K562 (cell line): ENCODE data around the gene NOM1. TPM values are rescaled to one million over a fixed set of nuclear protein-coding genes. Genes with fewer than 3 reads are reported as not detected.

Experiments used
- ARID2 ChIP-seq: fragments of 450-650 bp; IDR thresholded peaks from 2 replicates; pipeline ENCODE4 v1.6.1; 2017; ENCODE audit warnings: antibody characterized with exemption, mild to moderate bottlenecking
- ARID4B ChIP-seq: sonication (generic); formaldehyde crosslinking; IDR thresholded peaks from 2 replicates; pipeline ENCODE4 v1.8.0; 2022; ENCODE audit warnings: mild to moderate bottlenecking, missing genetic modification reagents
- CBFA2T2 ChIP-seq: fragments of 450-650 bp; conservative IDR thresholded peaks from 2 replicates; pipeline ENCODE4 v1.6.1; 2017; ENCODE audit warnings: mild to moderate bottlenecking
- CHD4 ChIP-seq: fragments of 200-600 bp; sonication (generic); IDR thresholded peaks from 3 replicates; pipeline ENCODE4 v1.6.1; 2012; ENCODE audit warnings: low read depth, mild to moderate bottlenecking, mixed read lengths, low read length, inconsistent platforms; ENCODE audit not compliant: insufficient read depth, insufficient replicate concordance, poor library complexity, severe bottlenecking
- CREB5 ChIP-seq: fragments of 250-450 bp; sonication (Bioruptor Pico); IDR thresholded peaks from 2 replicates; pipeline ENCODE4 v1.5.0; 2020; ENCODE audit warnings: mild to moderate bottlenecking
- ETV6 ChIP-seq, 3 experiments: fragments of 150-350 bp in 1 of 3; sonication (generic) in 1 of 3; formaldehyde crosslinking in 1 of 3; IDR thresholded peaks; 2 replicates each; pipeline versions ENCODE4 v1.6.1 to v1.8.0; 2014 to 2022; ENCODE audit warnings: borderline replicate concordance in 2 of 3, low read depth in 2 of 3, antibody characterized with exemption in 1 of 3, low read length in 1 of 3, mild to moderate bottlenecking in 1 of 3, missing genetic modification reagents in 1 of 3
- GTF2E2 ChIP-seq: fragments of 200-800 bp; sonication (Bioruptor generic); IDR thresholded peaks from 2 replicates; pipeline ENCODE4 v1.6.1; 2016; ENCODE audit warnings: missing genetic modification characterization, missing compliant biosample characterization
- HCFC1 ChIP-seq: IDR thresholded peaks from 2 replicates; pipeline ENCODE4 v1.6.1; 2012; ENCODE audit warnings: low read depth, low read length, improper control_type of control experiment
- KAT8 ChIP-seq: fragments of 450-650 bp; IDR thresholded peaks from 2 replicates; pipeline ENCODE4 v1.6.1; 2016; ENCODE audit warnings: low read depth, mild to moderate bottlenecking
- MAFK ChIP-seq: IDR thresholded peaks from 2 replicates; pipeline ENCODE4 v1.6.1; 2011; ENCODE audit warnings: low read length, improper control_type of control experiment
- MEF2A ChIP-seq: IDR thresholded peaks from 2 replicates; pipeline ENCODE4 v1.6.1; 2011; ENCODE audit warnings: low read depth, mild to moderate bottlenecking, low read length, moderate library complexity; ENCODE audit not compliant: control insufficient read depth
- MTA1 ChIP-seq: fragments of 450-650 bp; IDR thresholded peaks from 2 replicates; pipeline ENCODE4 v1.6.1; 2017; ENCODE audit warnings: borderline replicate concordance
- NR4A1 ChIP-seq, 2 experiments: fragments of 250-450 bp in 1 of 2; fragments of 450-650 bp in 1 of 2; sonication (Bioruptor Pico) in 1 of 2; IDR thresholded peaks; 2 replicates each; pipeline versions ENCODE4 v1.4.0 to v1.6.1; 2016 to 2020; ENCODE audit warnings: mild to moderate bottlenecking in 2 of 2, missing compliant biosample characterization in 1 of 2, missing genetic modification characterization in 1 of 2, moderate library complexity in 1 of 2
- RB1 ChIP-seq: fragments of 450-650 bp; IDR thresholded peaks from 2 replicates; pipeline ENCODE4 v1.6.1; 2017; ENCODE audit warnings: low read depth, mild to moderate bottlenecking
- RBM22 ChIP-seq: fragments of 200-400 bp; formaldehyde crosslinking; IDR thresholded peaks from 2 replicates; pipeline ENCODE4 v1.6.1; 2018; ENCODE audit warnings: low read length, low read depth; ENCODE audit not compliant: poor library complexity, severe bottlenecking
- SAFB2 ChIP-seq: fragments of 200-400 bp; formaldehyde crosslinking; IDR thresholded peaks from 2 replicates; pipeline ENCODE4 v1.6.1; 2018; ENCODE audit warnings: borderline replicate concordance, low read length, low read depth, moderate library complexity; ENCODE audit not compliant: severe bottlenecking
- TAF1 ChIP-seq: IDR thresholded peaks from 2 replicates; pipeline ENCODE4 v1.6.1; 2011; ENCODE audit warnings: mild to moderate bottlenecking, low read length, moderate library complexity; ENCODE audit not compliant: insufficient read depth, control insufficient read depth, severe bottlenecking; ENCODE audit errors: extremely low read depth
- XRCC3 ChIP-seq: fragments of 450-650 bp; IDR thresholded peaks from 2 replicates; pipeline ENCODE4 v1.6.1; 2017; ENCODE audit warnings: mild to moderate bottlenecking, moderate library complexity
- ZNF217 ChIP-seq: sonication (generic); formaldehyde crosslinking; IDR thresholded peaks from 2 replicates; pipeline ENCODE4 v1.8.0; 2022; ENCODE audit warnings: mild to moderate bottlenecking, missing genetic modification reagents
- ZNF699 ChIP-seq: fragments of 250-450 bp; sonication (Bioruptor Pico); IDR thresholded peaks from 2 replicates; pipeline ENCODE4 v1.8.0; 2021; ENCODE audit warnings: mild to moderate bottlenecking, moderate library complexity; ENCODE audit not compliant: insufficient replicate concordance
- polyA plus RNA-seq, 8 experiments: library from polyadenylated mRNA; depleted of rRNA in 4 of 8; stranded (reverse) in 5 of 8; unstranded in 3 of 8; fragments of >200 nt; fragmentation: Nextera tagmentation in 2 of 8; fragmentation: Illumina TruSeq in 1 of 8; extraction: Ambion mirVana in 2 of 8; extraction: Trizol in 1 of 8; gene quantifications; 2 replicates each; pipeline versions ENCODE4 v1.2.1 to v1.2.3, GENCODE V29; 2011 to 2014; ENCODE audit warnings: inconsistent platforms in 1 of 8, missing spikeins in 1 of 8
- total RNA-seq, 7 experiments: library from RNA; depleted of rRNA in 6 of 7; stranded (reverse); fragments of >200 nt in 6 of 7; fragmentation: Illumina TruSeq in 2 of 7; extraction: Trizol in 2 of 7; gene quantifications; 2 replicates each; pipeline versions ENCODE4 v1.2.1 to v1.2.3, GENCODE V29; 2011 to 2021; ENCODE audit warnings: low replicate concordance in 1 of 7

Gene NOM1
- total and polyA plus RNA-seq, 9 of the 15 experiments (the other 6 are each of a cell fraction or from before 2014, with no cell fraction given): 6.8 to 47.3 (median 37.4) TPM

DNA sequence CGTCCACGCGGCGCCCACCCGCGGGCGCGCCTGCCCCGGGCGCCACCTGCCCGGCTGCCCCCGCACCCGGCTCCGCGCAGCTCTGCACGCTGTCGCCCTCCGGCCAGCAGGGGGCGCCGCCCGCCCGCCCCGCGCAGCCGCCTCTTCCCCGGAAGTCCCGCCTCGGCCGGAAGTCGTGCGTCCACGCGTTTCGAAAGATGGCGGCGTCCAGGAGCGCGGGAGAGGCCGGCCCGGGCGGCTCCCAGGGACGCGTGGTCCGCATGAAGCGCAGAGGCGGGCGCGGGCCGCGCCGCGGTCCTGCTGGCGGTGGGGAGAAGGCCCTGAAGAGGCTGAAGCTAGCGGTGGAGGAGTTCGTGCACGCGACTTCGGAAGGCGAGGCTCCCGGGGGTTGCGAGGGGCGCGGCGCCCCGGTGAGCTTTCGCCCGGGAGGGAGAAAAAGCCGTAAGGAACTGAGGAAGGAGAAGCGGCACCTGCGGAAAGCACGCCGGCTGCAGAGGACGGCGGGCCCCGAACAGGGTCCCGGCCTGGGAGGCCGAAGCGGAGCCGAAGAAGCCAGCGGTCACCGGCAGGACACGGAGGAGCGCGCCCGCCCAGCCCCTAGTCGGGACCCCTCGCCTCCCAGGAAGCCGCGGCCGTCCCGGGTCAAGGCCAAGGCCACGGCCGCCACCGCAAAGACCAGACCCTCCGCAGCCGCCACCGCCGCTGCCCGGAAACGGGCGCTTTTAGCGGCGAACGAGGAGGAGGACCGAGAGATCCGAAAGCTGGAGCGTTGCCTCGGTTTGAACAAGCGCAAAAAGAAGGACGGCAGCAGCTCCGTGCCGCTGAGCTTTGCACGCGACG is at the start of gene NOM1 (continued):
- TF ChIP-seq SAFB2: no peak
- no peak for TF ChIP-seq MTA1
- 0 out of 2 replicates have a peak, but pooled peaks have one; percentile 0 for TF ChIP-seq MEF2A
- no peak for TF ChIP-seq CREB5 (CRISPR knock-in tag)
- no peak for TF ChIP-seq RBM22
- no peak for TF ChIP-seq CBFA2T2
- TF ChIP-seq HCFC1: peak; percentile 87
- no peak for TF ChIP-seq XRCC3
- TF ChIP-seq ZNF699 (CRISPR knock-in tag): no peak
- peak; percentile 98 for TF ChIP-seq ARID4B
- TF ChIP-seq ARID2: no peak
- TF ChIP-seq ETV6 (IDR thresholded peaks at IDR 0.05; ENCODE audit: borderline replicate concordance in 1 of 2, low read depth in 2 of 2, low read length in 1 of 2): no peak; a peak in 1 of 4 replicates
- TF ChIP-seq ETV6 (CRISPR knock-in tag; IDR thresholded peaks at IDR 0.05; ENCODE audit: borderline replicate concordance): peak; percentile 83; the same call in 1 of the 2 replicates
- peak; percentile 100 for TF ChIP-seq TAF1
- no peak for TF ChIP-seq CHD4
- TF ChIP-seq RB1: peak; percentile 100
- TF ChIP-seq NR4A1 (CRISPR knock-in tag; IDR thresholded peaks at IDR 0.05): 0 out of 2 replicates have a peak, but pooled peaks have one; percentile 19
- no peak for TF ChIP-seq NR4A1 (tag; IDR thresholded peaks at IDR 0.05)
- peak; percentile 27; the same call in 1 of the 2 replicates for TF ChIP-seq GTF2E2 (tag)
- TF ChIP-seq KAT8: no peak
- TF ChIP-seq MAFK: no peak
- TF ChIP-seq ZNF217 (CRISPR knock-in tag): no peak
